Right renal pelvis (tissue), 4 donors: Measurements from ENCODE around the gene OSBPL10. TPM values are rescaled to one million over a fixed set of nuclear protein-coding genes. Genes with fewer than 3 reads are reported as not detected.
"Not testable (repeated sequence)": the region's sequence is repeated elsewhere in the genome, so short reads cannot be mapped to it uniquely, and the experiment has no call there.

Experiments
- DNase-seq, 4 donors: peaks; one replicate each; pipeline ENCODE4 v3.0.0-alpha.2; 2013; ENCODE audit warnings: low read depth in 4 of 4, low spot score in 3 of 4, missing footprints in 1 of 4
- polyA plus RNA-seq, 4 donors: library from polyadenylated mRNA; unstranded; fragments of 120-200 nt; gene quantifications; one replicate each; pipeline ENCODE4 v1.2.1, GENCODE V29; 2013; ENCODE audit not compliant: insufficient read length in 4 of 4

The OSBPL10 gene
- polyA plus RNA-seq, 4 donors = 20.0 to 21.8 (median 20.8) TPM

DNA sequence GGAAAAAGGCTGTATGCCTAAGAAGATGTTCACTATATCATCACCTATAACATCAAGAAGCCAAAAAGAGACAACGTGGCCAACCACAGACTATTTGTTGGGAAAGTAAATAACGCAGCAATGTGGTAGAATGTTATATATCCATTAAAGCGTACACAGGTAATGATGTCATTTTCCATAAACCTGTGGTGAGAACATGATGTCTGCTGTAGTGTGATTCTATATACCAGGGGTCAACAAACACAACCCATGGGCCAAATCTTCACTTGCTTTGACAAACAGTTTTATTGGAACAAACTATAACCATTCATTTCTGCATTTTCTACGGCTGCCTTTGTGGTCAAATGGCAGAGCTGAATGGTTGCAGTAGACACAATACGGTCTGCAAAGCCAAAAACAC, 287.7 kb downstream of the OSBPL10 start:
- DNase-seq = no peak

DNA sequence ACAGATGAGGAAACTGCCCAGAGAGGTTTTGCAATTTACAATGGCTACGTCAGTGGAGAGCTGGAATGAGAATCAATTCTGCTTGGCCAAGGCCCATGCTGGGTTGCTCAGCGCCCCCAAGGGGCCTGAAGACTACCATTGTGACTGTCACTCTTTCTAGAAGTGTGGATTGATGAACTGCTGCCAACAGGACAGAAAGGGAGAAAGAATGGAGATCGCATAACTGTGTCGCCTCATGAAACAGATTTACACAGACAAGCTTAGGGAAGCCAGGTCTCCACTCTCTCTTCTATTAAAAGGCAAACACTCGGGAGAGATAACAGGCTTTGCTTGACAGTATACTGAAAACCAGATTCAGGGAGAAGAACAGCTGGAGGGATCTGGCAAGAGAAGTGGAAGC, 288.3 kb downstream of the OSBPL10 start:
- no peak for DNase-seq

- no peak for DNase-seq
These were observed 290.3 kb downstream of the OSBPL10 start for GRCh38 chr3:31690771-31691170.

DNA sequence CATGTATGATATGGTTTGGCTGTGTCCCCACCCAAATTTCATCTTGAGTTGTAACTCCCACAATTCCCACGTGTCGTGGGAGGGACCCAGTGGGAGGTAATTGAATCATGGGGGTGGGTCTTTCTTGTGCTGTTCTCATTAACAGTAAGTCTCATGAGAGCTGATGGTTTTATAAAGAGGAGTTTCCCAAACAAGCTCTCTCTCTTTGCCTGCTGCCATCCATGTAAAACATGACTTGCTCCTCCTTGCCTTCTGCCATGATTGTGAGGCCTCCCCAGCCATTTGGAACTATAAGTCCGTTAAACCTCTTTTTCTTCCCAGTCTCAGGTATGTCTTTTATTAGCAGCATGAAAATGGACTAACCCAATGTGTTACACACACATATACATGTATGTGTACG, 291.5 kb downstream of the OSBPL10 start:
- DNase-seq = not testable (repeated sequence)

- no peak for DNase-seq
These were observed 292.1 kb downstream of the OSBPL10 start for GRCh38 chr3:31688984-31689383.

DNA sequence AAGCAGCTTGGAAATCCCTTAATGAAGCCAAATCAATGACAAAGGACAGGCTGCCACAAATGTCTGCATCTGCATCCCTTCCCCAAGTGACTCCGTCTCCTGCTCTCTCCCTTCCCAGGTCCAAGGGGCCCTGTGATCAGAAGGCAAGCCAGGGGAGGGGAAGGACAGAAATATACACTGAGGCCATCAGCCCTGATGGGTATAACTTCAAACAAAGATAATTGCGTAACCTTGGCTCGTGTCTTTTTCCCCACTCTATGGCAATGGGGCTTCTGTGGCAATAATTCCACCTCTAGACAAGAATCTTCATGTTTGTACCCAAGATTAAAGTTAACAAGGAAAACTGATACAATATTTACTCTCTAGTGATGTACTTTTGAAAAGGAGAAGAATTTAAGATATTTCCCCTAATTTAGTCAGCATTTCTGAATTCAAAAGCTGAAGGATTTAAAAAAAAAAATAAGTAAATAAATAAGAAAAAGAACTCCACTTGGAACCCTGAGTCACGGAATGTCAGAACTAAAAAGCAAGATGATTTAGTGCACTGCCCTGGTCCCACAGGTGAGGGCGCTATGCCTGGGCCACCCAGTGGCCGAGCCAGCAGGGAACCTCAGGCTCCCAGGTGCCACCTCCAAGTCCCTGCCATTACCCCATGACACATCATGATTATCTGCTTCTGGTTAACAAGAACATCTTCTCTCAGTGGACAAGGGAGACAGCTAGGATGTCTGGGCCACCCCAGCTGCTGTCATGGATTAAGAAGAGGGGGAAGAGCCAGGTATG, 293.9 kb downstream of the OSBPL10 start:
- DNase-seq = no peak

- no peak for DNase-seq
These were observed 300.8 kb downstream of the OSBPL10 start for GRCh38 chr3:31680072-31680870.

DNA sequence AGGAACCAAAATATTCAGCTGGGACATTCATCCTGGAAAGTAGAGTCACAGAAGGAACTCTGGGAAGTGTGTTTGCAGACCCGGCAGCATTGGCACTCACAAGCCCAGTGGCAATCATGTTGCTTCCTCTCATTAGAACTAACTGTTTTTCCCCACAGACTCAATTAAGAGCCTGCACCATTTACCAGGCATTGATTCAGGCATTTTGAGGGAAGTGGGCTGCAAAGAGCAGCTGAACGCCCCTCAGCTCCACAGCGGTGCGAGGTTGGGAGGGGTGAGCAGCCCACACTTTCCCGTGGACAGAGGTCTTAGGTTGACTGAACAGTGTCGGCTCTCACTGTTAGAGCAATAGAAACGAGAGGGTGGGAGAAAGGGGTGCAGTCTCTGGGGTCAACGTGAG, 304.5 kb downstream of the OSBPL10 start:
- DNase-seq = no peak

DNA sequence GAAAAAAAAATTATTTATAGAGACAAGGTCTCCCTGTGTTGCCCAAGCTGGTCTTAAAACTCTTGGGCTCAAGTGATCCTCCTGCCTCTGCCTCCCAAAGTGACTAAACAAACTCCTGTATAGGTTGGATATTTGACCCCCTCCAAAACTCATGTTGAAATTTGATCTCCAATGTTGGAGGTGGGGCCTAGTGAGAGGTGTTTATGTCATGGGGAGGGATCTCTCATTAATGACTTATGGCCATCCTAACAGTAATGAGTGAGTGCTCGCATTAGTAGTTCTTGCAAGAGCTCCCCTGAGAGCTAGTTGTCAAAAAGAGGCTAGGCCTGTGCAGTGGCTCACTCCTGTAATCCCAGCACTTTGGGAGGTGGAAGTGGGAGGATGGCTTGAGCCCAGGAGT, 307.1 kb downstream of the OSBPL10 start:
- no peak for DNase-seq

GRCh38 chr3:31671976-31672375, 309.1 kb downstream of the OSBPL10 start:
- peak in 1 of 4 donors; percentile 36 for DNase-seq

DNA sequence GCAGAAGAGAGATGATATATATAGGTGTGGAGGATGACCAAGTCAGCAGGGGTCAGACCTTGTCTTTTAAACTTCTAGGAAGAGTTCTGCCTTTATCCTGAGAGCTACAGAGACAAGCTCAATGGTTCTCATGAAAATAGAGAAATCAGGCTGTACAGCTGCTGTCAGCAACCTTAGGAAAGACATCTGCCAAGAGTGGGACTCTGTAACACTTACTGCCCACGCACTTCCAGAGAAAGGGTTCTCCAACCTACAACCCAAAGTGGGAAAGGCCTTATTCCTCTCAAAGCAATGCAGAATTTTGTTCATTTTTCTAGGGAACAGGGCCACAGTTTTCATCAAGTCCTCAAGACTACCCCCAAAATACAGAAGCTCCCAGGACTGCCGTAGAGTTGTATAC, 309.6 kb downstream of the OSBPL10 start:
- DNase-seq = no peak

- DNase-seq = no peak
These were observed 310.3 kb downstream of the OSBPL10 start for GRCh38 chr3:31670722-31671121.

DNA sequence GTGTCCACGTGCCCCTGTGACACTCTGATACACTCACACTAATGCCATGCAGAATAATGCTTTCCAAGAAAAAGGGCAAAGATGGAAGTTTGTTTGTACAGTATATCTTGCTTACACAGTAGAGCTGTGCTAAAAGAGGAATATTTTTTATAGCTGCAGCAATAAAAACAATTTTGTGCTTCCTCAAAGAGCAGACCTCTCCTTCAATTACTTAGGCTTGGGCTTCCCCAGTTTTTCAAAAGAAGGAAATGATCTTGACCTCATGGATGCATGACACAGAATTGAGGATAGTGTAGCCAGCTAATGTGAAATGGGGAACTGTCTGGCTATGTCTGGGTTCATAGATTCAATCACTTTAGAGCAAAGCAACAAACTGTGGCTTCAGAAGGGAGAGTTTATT, 310.9 kb downstream of the OSBPL10 start:
- no peak for DNase-seq

DNA sequence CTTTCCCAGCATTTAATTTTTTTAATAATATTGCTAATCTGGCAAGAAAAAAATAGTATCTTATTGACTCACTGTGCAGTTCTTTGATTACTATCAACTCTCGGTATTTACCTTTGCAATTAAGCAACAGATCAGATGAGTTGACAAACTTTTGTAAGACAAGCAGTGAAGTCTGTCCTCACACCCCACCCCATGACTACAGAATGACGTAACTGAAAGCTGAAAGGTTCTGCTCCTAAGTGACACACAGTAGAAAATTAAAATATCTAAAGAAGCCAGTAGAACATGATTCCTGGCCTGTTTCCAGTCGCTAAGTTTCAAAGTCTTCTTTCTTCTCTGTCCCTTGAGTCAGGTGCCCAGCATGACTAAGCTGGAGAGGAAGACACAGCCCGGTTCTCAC, 312.8 kb downstream of the OSBPL10 start:
- no peak for DNase-seq

DNA sequence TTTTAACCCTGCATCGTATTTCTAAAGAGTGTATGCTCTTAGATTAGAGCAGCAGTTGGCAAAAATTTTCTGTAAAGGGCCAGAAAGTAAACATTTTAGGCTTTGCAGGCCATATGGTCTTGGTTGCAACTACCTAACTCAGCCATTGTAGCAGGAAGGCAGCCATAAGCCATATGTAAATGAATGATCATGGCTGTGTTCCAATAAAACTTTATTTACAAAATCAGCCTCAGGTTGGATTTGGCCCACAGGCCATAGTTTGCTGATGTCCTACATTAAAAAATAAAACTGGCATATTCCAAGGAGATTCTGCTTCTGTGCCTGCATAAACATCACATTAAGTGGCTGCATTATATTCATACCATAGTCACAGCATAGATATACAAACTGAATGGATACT, 313.5 kb downstream of the OSBPL10 start:
- no peak for DNase-seq

- no peak for DNase-seq
These were observed 317.0 kb downstream of the OSBPL10 start for GRCh38 chr3:31664031-31664430.

- DNase-seq = no peak
These were observed 318.9 kb downstream of the OSBPL10 start for GRCh38 chr3:31661993-31662670.

- DNase-seq = no peak
These were observed 319.8 kb downstream of the OSBPL10 start for GRCh38 chr3:31661286-31661685.

DNA sequence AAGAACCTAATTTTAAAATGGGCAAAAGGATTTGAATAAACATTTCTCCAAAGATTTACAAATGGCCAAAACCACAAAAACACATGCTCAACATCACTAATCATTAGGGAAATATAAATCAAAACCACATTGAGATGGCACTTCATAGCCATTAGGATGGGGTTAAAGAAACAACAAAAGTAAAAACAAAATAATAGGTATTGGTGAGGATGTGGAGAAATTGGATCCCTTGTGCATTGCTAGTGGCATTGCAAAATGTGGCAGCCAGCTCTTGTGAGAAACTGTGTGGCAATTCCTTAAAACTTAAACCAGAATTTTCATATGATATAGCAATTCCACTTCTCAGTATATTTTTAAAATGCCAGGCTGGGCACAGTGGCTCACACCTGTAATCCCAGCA, 321.8 kb downstream of the OSBPL10 start:
- no peak for DNase-seq

DNA sequence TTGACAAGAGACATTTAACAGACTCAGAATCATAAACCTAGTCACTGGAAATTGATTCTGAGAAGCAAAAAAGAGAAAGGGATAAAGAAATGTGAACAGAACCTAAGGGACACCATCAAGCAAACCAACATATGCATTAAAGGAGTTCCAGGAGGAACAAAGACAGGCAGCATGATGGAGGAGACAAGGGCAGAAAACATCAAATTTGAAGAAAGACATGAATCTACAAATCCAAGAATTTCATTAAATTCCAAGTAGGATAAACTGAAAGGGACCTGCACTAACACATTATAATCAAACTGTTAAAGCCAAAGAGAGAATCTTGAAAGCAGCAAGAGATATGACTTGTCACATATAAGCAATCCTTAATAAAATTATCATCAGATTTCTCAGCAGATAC, 326.1 kb downstream of the OSBPL10 start:
- DNase-seq = no peak

GRCh38 chr3:31653464-31653863, 327.6 kb downstream of the OSBPL10 start:
- DNase-seq = no peak
